Measurements from ENCODE around the gene TH. TPM values are rescaled to one million over a fixed set of nuclear protein-coding genes. Genes with fewer than 3 reads are reported as not detected.
"Not testable (repeated sequence)": the region's sequence is repeated elsewhere in the genome, so short reads cannot be mapped to it uniquely, and the experiment has no call there.

The TH gene
- total RNA-seq, 2 experiments from 2014 or later = not detected

- CTCF ChIA-PET = interaction anchor here (0.7 to 2.6 kb wide), 8 partner anchors 15 to 221 kb away, joined by 3 to 16 read pairs (median 3); partner anchors contain the start of genes C11orf21, TSPAN32 and TSSC4
- Mint-ChIP-seq H3K27me3 (ENCODE audit: low read depth) (peaks cover 12% of the 10 kb centered on the region), H3K4me1 (ENCODE audit: low read depth) (peaks cover 5% of the 10 kb centered on the region)
Measured at GRCh38 chr11:2198621-2199365, 27.2 kb upstream of the TH start.

GRCh38 chr11:2197771-2198520 is 26.3 kb upstream of the TH start:
- H3K27me3 Mint-ChIP-seq (ENCODE audit: low read depth) = peaks cover 12% of the 10 kb centered on the region
- H3K36me3 Mint-ChIP-seq (ENCODE audit: low read depth) = no peaks in the 10 kb centered on the region
- peaks cover 5% of the 10 kb centered on the region for H3K4me1 Mint-ChIP-seq (ENCODE audit: low read depth)
- H3K27ac Mint-ChIP-seq = no peak overlapping the region
- ATAC-seq = no peak
- no peak for DNase-seq
- no peaks in the 10 kb centered on the region for H3K9me3 Mint-ChIP-seq (ENCODE audit: insufficient read depth)
- no peak overlapping the region for H3K4me3 Mint-ChIP-seq
- CTCF ChIA-PET = interaction anchor here (0.7 to 2.6 kb wide), 10 partner anchors 16 to 222 kb away, joined by 3 to 16 read pairs (median 3); partner anchors contain the start of genes C11orf21, TSPAN32 and TSSC4
- POLR2A ChIA-PET = no interaction called here

More at GRCh38 chr11:2198621-2199365, 27.2 kb upstream of the TH start:
- Mint-ChIP-seq H3K4me3 (no peak overlapping the region), H3K36me3 (ENCODE audit: low read depth) (no peaks in the 10 kb centered on the region), H3K9me3 (ENCODE audit: insufficient read depth) (no peaks in the 10 kb centered on the region), H3K27ac (no peak overlapping the region)
- DNase-seq (no peak), ATAC-seq (no peak)
- POLR2A ChIA-PET = no interaction called here

GRCh38 chr11:2196970-2197770 is 25.6 kb upstream of the TH start:
- Mint-ChIP-seq H3K4me3 (no peak overlapping the region), H3K4me1 (ENCODE audit: low read depth) (peaks cover 5% of the 10 kb centered on the region)
- POLR2A ChIA-PET = no interaction called here

GRCh38 chr11:2195756-2196088 is 24.1 kb upstream of the TH start:
- Mint-ChIP-seq H3K4me1 (ENCODE audit: low read depth) (peaks cover 5% of the 10 kb centered on the region), H3K36me3 (ENCODE audit: low read depth) (no peaks in the 10 kb centered on the region), H3K4me3 (no peak overlapping the region), H3K27me3 (ENCODE audit: low read depth) (peaks cover 14% of the 10 kb centered on the region), H3K27ac (no peak overlapping the region), H3K9me3 (ENCODE audit: insufficient read depth) (no peaks in the 10 kb centered on the region)
- DNase-seq = no peak
- ATAC-seq = no peak
- ChIA-PET CTCF (interaction anchor here (1.0 to 3.2 kb wide), 3 partner anchors 10 to 110 kb away, joined by 3 to 17 read pairs (median 3); no protein-coding TSS in a partner anchor), POLR2A (no interaction called here)

More at GRCh38 chr11:2196970-2197770, 25.6 kb upstream of the TH start:
- CTCF ChIA-PET = interaction anchor here (1.3 to 2.6 kb wide), 5 partner anchors 17 to 223 kb away, joined by 3 to 16 read pairs (median 11); no protein-coding TSS in a partner anchor
- H3K27me3 Mint-ChIP-seq (ENCODE audit: low read depth) = peaks cover 12% of the 10 kb centered on the region
- peak; percentile 86 for DNase-seq
- no peaks in the 10 kb centered on the region for H3K9me3 Mint-ChIP-seq (ENCODE audit: insufficient read depth)
- H3K27ac Mint-ChIP-seq = no peak overlapping the region
- H3K36me3 Mint-ChIP-seq (ENCODE audit: low read depth) = no peaks in the 10 kb centered on the region
- ATAC-seq = peak; percentile 88

GRCh38 chr11:2194877-2195755 is 23.5 kb upstream of the TH start:
- DNase-seq = peak; percentile 63
- Mint-ChIP-seq H3K27me3 (ENCODE audit: low read depth) (peaks cover 14% of the 10 kb centered on the region), H3K36me3 (ENCODE audit: low read depth) (no peaks in the 10 kb centered on the region), H3K4me3 (no peak overlapping the region), H3K4me1 (ENCODE audit: low read depth) (peaks cover 5% of the 10 kb centered on the region), H3K9me3 (ENCODE audit: insufficient read depth) (no peaks in the 10 kb centered on the region), H3K27ac (no peak overlapping the region)
- CTCF ChIA-PET = interaction anchor here (0.7 to 3.2 kb wide), 12 partner anchors 9 to 682 kb away, joined by 3 to 17 read pairs (median 3); partner anchors contain the start of gene TSPAN32
- POLR2A ChIA-PET = no interaction called here
- peak; percentile 27 for ATAC-seq

GRCh38 chr11:2193888-2194595 is 22.4 kb upstream of the TH start:
- ATAC-seq; H3K36me3 Mint-ChIP-seq (ENCODE audit: low read depth); DNase-seq; POLR2A ChIA-PET; H3K9me3 Mint-ChIP-seq (ENCODE audit: insufficient read depth); H3K27ac Mint-ChIP-seq; H3K4me1 Mint-ChIP-seq (ENCODE audit: low read depth); H3K4me3 Mint-ChIP-seq: not testable (repeated sequence)
- CTCF ChIA-PET = interaction anchor here (0.7 to 3.2 kb wide), 10 partner anchors 15 to 683 kb away, joined by 3 to 17 read pairs (median 3); partner anchors contain the start of gene TSPAN32
- H3K27me3 Mint-ChIP-seq (ENCODE audit: low read depth) = peaks cover 14% of the 10 kb centered on the region

- no peak for DNase-seq
- peaks cover 3% of the 10 kb centered on the region for H3K4me1 Mint-ChIP-seq (ENCODE audit: low read depth)
- no peak overlapping the region for H3K27ac Mint-ChIP-seq
- CTCF ChIA-PET = interaction anchor here (1.2 to 3.2 kb wide), 4 partner anchors 106 to 224 kb away, joined by 3 to 17 read pairs (median 4); partner anchors contain the start of genes C11orf21 and TSPAN32
- no peaks in the 10 kb centered on the region for H3K9me3 Mint-ChIP-seq (ENCODE audit: insufficient read depth)
- H3K4me3 Mint-ChIP-seq = no peak overlapping the region
- peaks cover 14% of the 10 kb centered on the region for H3K27me3 Mint-ChIP-seq (ENCODE audit: low read depth)
- POLR2A ChIA-PET = no interaction called here
- no peak for ATAC-seq
- H3K36me3 Mint-ChIP-seq (ENCODE audit: low read depth) = no peaks in the 10 kb centered on the region
Measured at GRCh38 chr11:2193099-2193887, 21.7 kb upstream of the TH start.

- DNase-seq = no peak
- no peaks in the 10 kb centered on the region for H3K9me3 Mint-ChIP-seq (ENCODE audit: insufficient read depth)
- no peaks in the 10 kb centered on the region for H3K36me3 Mint-ChIP-seq (ENCODE audit: low read depth)
- ATAC-seq = no peak
- peaks cover 14% of the 10 kb centered on the region for H3K27me3 Mint-ChIP-seq (ENCODE audit: low read depth)
- no peak overlapping the region for H3K27ac Mint-ChIP-seq
- CTCF ChIA-PET = interaction anchor here (1.2 kb wide), 2 partner anchors 107 to 109 kb away, joined by 3 to 4 read pairs; partner anchors contain the start of genes C11orf21 and TSPAN32
- POLR2A ChIA-PET = no interaction called here
- no peak overlapping the region for H3K4me3 Mint-ChIP-seq
- peaks cover 3% of the 10 kb centered on the region for H3K4me1 Mint-ChIP-seq (ENCODE audit: low read depth)
Measured at GRCh38 chr11:2192435-2192834, 20.8 kb upstream of the TH start.

GRCh38 chr11:2191883-2192282 is 20.3 kb upstream of the TH start:
- no peaks in the 10 kb centered on the region for H3K9me3 Mint-ChIP-seq (ENCODE audit: insufficient read depth)
- H3K4me1 Mint-ChIP-seq (ENCODE audit: low read depth) = no peaks in the 10 kb centered on the region
- ATAC-seq (no peak), DNase-seq (no peak)
- H3K27ac Mint-ChIP-seq = no peak overlapping the region
- no peaks in the 10 kb centered on the region for H3K36me3 Mint-ChIP-seq (ENCODE audit: low read depth)
- POLR2A ChIA-PET = no interaction called here
- peaks cover 11% of the 10 kb centered on the region for H3K27me3 Mint-ChIP-seq (ENCODE audit: low read depth)
- no peak overlapping the region for H3K4me3 Mint-ChIP-seq
- CTCF ChIA-PET = no interaction called here

Measured in activated CD8-positive, alpha-beta T cell treated with anti-CD3 and anti-CD28 coated beads, Interleukin-2, amount 10 ng/mL, durations not matched to agents 7 days and 5 days (primary cell).